ENCODE measurements around the gene PTPRT. TPM values are rescaled to one million over a fixed set of nuclear protein-coding genes. Genes with fewer than 3 reads are reported as not detected.

PTPRT gene
- total RNA-seq, 1 donor from 2014 or later = 0.03 TPM

DNA sequence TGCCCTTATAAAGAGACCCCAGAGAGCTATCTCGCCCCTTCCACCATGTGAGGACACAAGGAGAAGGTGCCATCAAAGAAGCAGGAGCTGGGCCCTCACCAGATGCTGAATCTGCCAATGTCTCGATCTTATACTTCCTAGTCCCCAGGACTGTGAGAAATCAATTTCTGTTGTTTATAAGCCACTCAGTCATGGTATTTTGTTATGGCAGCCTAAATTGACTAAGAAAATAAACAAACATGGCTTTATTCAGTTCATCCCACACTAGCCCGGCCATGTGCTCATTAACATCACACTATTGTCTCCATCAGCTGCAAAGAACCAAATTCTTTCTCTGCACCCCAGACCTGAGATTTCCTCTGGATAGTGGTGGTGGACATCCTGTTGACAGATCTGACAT lies 302.4 kb downstream of the PTPRT start:
- DNase-seq (ENCODE audit: low spot score) = no peak
- intact Hi-C loops (cut with DNase I) = no loop called here

DNA sequence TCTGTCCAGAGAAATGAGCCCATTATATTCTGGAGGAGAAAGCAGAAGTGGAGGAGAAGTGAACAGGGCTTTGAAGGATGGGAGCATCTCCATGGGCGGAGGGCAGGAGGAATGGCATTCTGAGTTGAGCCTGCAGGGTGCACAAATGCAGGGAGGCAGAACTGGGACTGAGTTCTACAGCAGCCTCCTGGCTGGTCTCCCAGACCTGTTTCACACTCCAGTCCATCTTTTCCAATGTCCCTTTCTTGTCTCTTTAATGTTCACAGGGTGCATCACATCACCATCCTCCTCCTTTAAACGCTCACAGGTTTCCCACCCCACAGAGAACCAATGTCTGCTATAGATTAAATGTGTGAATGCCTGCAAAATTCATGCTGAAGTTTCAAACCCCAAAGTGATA lies 302.9 kb downstream of the PTPRT start:
- intact Hi-C loops (cut with DNase I) = no loop called here

DNA sequence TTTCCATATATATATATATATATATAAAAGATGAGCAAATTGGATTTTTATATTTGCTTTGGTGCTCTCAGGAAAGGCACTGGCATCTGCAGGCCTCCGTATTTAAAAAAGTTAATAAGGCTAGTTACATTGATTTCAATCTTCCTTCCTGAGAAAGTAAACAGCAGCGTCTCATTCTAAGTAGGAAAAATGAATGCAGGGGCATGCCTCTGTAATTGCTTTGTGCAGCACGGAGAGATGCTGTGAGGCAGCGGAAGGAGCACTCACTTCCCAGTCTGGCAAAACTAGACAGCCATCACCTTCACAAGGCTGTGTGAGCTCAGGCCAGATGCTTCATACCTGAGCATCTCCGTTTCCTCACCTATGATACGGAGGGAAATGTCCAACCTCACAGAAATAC lies 303.7 kb downstream of the PTPRT start:
- intact Hi-C loops (cut with DNase I) = no loop called here
- no peak for DNase-seq (ENCODE audit: low spot score)

More for the DNA sequence above, 302.9 kb downstream of the PTPRT start:
- no peak for DNase-seq (ENCODE audit: low spot score)

DNA sequence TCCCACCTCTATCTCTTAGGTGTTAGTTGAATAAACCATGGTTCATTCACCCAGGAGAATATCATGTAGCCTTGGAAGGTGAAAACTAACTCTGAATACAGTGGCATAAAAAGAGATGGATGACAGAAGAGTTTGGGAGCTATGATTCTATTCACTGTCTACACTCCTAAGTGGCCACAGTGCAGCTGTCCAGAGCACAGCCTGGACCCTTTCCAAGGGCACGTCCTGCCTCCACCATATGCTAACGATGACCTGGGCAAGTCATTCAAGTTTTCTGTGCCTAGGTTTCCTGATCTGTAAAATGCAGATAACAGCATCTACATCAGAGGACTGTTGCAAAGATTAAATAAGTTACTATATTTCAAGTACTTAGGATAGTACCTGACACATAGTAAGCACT lies 314.1 kb downstream of the PTPRT start:
- no peak for DNase-seq (ENCODE audit: low spot score)
- intact Hi-C loops (cut with DNase I) = no loop called here

DNA sequence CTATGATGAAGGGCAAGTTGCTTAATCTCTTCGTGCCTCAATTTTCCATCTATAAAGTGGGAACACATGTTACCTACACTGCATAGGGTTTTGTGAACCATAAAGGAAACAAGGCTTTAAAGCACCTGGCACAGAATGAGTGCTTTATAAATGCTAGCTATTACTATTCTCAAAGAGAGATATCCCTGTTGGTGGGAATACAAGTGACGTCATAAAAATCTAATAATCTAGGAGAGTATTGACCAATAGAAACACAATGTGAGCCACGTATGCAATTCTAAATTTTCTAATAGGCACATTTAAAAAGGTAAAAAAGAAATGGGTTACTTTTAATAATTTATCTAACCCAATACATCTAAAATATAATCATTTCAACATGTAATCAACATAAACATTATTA lies 316.4 kb downstream of the PTPRT start:
- intact Hi-C loops (cut with DNase I) = no loop called here
- no peak for DNase-seq (ENCODE audit: low spot score)

DNA sequence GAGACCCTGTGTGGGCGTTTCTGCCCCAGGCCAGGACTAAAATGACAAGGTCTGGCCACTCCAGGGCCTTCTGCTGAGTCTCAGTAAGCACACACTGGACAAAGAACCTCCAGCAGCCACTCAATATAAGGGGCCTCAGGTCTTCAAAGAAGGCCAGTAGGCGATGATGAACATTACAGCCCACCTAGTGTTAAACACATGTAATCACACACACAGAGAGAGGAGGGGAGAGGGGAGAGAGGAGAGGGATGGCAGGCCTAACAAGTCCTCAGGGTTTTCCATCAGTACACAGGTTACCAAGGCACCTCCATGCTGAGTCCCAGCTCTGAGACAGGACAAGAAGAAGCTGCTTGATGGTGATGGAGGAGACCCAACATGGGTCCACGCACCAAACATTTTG lies 325.6 kb downstream of the PTPRT start:
- intact Hi-C loops (cut with DNase I) = no loop called here
- DNase-seq (ENCODE audit: low spot score) = no peak

DNA sequence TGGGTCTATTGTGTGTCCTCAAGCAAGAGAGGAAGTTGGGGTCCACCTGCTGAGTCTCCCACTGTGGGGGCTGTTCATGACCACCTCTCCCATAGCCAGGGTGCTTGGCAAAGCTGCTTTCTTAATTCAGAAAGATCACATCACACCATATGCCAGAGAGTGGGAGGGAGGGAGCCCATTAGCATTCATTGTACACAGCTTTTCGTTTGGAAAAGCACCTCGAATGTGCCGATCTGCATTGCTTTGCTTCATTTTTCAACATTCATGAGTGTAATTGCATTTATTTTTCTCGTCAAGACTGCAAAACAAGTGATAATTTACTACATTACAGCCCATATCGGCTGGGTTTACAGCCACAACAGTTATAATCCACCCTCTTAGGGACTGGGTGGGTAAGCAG lies 327.3 kb downstream of the PTPRT start:
- intact Hi-C loops (cut with DNase I) = no loop called here
- DNase-seq (ENCODE audit: low spot score) = no peak

DNA sequence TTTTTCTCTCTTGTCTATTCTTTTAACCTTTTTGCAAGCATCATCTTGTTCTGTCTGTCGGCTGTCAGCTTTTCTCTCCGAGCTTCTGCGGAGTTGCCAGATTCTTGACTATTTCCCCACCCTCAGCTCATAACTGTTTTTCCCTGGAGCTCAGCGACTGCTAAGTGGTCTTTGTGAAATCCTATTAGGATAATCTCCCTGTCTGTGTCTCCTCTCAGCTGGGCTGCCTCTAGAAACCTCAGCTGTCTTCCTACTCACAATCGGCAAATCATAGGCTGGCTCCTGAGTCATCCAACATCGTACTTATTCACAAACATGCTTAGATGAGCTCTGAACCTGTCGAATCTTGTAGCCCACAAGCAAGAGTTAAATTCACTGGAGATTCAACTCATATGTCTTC lies 332.3 kb downstream of the PTPRT start:
- no peak for DNase-seq (ENCODE audit: low spot score)
- intact Hi-C loops (cut with DNase I) = no loop called here

DNA sequence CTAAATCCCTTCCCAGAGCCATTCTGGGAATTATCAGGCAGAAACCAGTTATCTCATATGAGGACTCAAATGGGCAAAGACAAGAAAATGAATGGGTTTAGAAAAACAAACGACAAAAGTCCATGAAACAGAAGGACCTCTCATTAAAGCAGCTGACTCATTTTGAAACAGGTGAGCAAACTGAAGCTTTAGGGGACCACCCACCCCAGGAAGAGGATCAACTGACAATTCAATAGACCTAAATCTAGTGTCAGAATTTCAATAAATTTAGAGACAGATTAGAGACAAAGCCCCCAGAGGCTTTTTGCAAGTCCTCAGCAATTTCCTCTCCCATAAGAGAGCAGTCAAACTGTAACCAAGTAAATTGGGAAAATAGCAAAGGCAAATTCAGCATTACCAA lies 333.8 kb downstream of the PTPRT start:
- intact Hi-C loops (cut with DNase I) = no loop called here

DNA sequence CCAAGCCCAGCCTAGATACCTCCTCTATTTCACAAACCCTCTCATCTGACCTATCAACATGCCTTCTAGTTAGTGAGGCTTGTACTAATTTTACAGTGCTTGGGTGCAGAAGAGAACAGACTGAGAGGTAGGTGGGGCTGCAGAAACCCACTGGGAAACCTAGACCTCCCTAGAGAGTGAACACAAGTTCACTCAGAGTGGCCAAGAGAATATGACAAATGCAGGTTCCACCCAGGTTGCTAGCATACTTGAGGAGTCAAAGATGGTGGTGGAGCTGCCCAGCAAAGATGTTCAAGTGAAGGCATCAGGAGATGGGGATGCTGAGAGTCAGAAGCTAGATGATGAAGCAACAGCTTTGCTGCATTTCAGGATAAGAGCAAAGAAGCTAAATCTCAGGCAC lies 337.0 kb downstream of the PTPRT start:
- intact Hi-C loops (cut with DNase I) = no loop called here

More for the DNA sequence above, 333.8 kb downstream of the PTPRT start:
- no peak for DNase-seq (ENCODE audit: low spot score)

DNA sequence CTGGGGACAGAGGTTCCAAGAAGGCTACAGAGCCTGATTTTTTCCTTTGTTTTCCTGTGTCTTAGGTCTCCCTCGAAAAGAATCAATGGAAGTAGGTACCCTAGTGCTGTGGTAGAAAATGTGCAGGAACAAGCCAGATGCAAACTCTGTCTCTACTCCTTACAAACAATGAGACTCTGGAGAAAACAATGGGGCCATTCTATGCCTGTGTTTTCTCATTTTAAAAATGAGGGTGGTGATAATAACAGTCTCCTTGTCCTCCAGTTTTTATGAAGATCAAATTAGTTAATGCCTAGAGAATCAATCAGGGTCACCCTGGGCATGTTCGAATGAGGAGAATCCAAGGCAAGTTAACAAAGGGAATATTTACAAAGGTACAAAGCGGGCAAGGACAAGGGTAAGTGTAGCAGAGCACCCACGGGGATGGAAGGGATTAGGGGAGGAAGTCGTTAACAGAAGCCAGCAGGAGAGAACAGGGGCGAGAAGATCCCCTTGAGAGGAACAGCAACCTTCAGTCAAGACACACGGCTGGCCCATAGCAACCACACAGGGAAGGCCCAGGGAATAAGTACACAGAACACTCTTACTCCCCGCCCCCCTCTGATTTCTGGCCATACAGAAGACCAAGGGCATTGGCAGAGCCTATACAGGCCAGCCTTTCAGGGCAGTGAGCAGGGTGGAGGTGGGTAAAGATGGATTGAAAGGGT lies 342.8 kb downstream of the PTPRT start:
- DNase-seq (ENCODE audit: low spot score) = no peak
- intact Hi-C loops (cut with DNase I) = no loop called here

More for the DNA sequence above, 337.0 kb downstream of the PTPRT start:
- no peak for DNase-seq (ENCODE audit: low spot score)

DNA sequence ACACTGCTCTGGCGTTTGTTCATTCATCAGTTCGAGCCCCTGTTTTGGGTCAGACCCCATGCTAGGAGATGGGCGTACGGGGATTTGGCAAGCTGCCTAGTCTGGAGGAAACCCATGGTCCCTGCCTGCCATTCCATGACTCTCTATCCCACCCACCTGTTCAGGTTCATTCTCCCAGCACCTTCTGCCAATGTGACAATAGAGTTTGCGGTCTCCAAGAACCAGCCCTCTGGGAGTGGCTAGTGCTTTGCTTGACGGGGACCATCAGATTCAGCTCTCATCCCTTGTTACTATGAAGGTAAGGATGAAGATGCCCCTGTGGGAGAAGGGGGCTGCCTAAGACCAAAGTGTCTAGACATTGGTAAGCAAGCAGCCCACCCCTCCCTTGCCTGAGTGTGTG lies 345.0 kb downstream of the PTPRT start:
- intact Hi-C loops (cut with DNase I) = no loop called here
- no peak for DNase-seq (ENCODE audit: low spot score)

DNA sequence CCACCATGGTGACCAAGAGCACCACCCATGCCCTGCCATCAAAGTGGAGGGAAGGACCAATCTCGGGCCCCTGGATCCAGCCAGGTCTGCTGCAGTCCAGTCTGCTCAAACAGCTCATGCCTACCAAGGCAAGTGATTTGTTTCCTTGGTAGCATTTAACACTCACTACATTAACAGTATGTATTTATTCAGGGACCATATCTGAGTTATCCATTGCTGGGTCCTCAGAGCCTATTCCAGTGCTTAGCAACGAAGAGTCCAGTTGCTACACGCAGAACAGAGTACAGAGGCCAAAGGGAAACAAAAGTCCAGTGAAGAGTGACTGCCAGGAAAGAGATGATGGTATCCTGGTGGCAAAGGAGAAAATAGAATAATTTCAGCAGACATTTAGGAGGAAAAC lies 352.2 kb downstream of the PTPRT start:
- intact Hi-C loops (cut with DNase I) = no loop called here
- DNase-seq (ENCODE audit: low spot score) = no peak

DNA sequence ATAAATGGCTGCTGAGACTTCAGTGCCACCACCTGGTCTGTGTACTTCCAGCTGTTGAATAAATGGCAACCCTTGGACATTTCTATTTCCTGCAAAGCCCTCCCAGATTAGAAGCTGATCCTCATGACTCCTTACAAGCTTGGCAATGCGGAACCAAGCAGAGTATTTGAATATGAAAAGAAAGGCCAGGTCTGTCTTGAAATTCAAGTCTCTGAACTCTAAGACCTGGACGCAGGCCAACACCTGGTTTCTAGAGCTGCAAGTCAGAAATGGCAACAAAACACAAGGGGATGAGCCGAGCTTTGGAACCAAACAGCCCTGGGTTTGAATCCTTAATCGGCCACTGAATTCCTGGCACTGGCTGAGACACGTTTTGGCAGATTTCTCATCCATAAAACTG lies 353.4 kb downstream of the PTPRT start:
- no peak for DNase-seq (ENCODE audit: low spot score)
- intact Hi-C loops (cut with DNase I) = no loop called here

DNA sequence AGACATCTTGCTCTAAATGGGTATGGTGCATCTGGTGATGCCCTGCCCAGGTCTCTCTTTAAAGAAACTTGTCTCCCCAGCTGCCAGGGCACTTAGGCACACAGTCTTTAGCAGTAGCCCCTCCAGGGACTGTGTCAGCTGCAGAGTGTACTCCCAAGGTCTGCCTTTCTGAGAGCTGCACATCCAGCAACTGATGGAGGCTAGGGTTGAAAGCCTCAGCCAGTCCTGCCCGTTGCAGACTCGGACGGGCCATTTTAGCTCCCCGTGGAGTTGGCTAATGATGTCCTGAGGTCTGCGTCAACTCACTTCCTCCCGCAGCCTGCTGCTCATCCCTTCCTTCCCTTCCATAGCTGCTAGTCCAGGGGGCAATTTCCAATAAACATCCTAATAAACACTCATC lies 381.8 kb downstream of the PTPRT start:
- intact Hi-C loops (cut with DNase I) = no loop called here
- DNase-seq (ENCODE audit: low spot score) = no peak

DNA sequence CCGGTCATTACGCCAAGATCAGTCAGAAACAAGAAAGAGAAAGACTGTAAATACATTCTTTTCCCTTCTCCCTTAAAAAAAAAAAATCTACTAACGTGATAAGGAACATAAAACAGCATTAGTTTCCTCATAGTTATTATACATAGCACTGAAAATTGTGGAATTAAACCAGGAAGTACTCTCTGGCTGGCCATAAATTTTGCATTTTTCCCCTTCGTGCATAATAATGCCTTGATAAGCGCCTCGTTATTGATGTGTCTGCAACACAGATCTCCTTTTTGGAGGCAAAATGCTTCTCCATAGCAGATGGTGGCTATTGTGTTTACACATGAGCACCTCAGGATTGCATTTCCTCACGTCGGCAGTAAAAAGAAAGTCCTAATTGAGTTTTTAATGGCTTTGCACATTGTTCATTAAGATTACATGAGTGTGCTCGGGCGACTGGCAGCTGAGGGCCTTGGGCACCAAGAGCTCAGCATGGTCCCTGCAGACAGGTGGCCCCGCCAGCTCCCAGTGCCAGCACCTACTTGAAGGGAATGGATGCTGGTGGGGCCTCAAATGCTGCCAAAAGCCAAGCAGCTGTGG lies 394.5 kb downstream of the PTPRT start:
- intact Hi-C loops (cut with DNase I) = no loop called here
- no peak for DNase-seq (ENCODE audit: low spot score)

DNA sequence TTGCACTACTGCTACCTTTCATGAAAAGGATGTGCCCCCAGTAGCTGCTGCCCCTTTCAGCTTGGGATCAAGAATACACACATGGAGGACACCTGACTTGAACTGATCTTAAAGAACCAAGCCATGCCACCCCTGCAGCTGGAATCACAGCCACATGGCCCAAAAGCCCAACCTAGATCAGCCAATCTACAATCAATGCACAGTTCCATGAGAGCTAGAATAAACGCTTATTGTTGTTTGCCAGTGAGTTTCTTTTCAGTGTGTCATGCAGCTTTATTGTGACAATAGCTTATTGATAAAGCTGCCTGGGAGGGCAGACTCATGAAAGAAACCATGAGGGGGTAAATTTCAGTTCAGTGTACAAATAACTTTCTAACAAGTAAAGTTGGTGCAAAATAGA lies 397.7 kb downstream of the PTPRT start:
- intact Hi-C loops (cut with DNase I) = no loop called here
- no peak for DNase-seq (ENCODE audit: low spot score)

DNA sequence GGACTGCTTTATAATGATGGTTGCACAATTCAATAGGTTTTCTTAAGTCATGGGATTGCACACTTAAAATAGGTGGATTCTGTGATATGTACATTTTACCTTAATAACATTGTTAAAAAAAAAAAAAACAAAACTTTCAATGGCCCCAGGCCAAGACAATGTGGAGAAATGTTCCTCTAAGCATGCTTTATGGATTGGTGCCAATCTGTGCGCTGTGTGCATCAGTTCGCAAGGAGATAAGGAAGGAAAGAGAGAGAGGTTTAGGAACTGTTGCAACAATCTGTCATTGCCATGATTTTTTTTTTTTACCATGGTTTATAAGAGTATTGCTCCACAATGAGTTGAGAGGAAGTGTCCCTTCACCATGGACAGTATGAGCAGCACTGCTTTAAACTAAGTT lies 399.6 kb downstream of the PTPRT start:
- intact Hi-C loops (cut with DNase I) = no loop called here
- DNase-seq (ENCODE audit: low spot score) = no peak

DNA sequence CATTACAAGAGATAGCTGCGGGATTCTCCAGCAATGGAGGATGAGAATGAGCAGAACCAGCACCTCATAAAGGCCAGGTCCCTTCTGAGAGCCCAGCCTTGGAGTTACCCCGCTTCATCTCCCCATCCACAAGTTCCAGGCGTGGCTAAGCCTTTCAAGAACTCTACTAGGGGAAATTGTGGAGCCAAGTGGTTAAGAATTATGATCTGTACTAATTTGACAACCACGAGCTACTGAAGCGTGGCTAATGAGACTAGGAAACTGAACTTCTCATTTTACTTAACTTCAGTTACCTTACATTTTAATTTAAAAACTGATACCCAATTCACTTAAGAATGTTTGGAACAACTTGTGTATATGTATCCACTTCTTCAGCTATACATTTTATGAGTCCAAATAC lies 401.0 kb downstream of the PTPRT start:
- intact Hi-C loops (cut with DNase I) = no loop called here
- DNase-seq (ENCODE audit: low spot score) = no peak

DNA sequence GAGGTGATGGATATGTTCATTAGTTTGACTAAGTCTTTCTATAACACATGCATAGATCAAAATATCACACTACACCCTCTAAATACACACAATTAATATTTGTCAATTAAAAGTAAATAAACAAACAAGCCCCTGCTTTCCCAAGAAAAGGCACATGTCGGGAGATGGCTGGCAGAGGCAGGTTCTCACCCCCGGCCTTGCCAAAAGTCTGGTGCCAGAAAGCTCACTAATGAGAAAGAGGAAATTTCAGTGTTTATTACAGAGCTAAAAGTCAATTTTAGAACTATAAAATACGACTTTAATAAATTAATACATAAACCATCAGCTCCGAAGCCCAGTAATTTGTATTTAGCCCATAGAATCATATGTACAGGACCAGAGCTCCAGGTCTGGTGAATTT lies 404.7 kb downstream of the PTPRT start:
- intact Hi-C loops (cut with DNase I) = no loop called here
- no peak for DNase-seq (ENCODE audit: low spot score)

DNA sequence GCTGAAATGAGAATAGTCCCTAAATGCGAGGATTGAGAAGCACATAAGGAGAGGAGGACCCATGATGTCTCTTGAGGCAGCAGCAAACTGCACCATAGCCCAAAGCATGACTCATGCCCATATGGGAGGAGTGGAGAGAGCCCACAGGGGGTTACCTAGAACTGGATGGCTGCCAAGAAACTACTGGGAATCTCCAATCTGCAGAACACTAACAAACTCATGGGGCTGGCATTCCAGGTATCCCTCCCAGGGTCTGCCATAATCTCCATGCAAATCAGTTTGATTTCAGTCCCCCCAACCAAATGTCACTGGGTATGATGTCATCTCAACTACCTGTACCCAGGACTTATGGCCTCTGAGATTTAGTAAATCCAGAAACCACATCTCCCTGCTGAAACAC lies 410.5 kb downstream of the PTPRT start:
- no peak for DNase-seq (ENCODE audit: low spot score)
- intact Hi-C loops (cut with DNase I) = no loop called here

DNA sequence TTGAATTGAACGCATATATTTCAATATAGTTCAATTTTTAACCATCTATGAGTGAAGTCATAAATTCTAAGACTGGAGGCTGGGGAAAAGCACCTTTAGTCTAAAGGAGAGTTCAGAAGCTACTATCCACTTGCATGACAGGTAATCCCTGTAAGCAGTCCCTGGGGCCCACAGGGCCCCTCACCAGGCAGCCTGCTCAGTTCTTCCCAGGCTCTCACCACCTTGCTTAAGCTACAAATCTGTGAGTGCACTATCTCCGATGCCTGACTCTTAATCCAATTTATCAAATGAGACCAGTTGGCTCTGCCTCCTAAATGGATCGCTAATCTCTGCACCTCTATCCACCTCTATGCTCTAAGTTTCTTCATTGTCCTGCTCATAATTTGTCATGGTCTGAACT lies 413.8 kb downstream of the PTPRT start:
- intact Hi-C loops (cut with DNase I) = no loop called here

More for the DNA sequence above, 413.8 kb downstream of the PTPRT start:
- no peak for DNase-seq (ENCODE audit: low spot score)
